ENCODE data around the gene PADI1.

- TF ChIP-seq CTCF (conservative IDR thresholded peaks at IDR 0.05; ENCODE audit: low read length): no peak
- no peak for TF ChIP-seq EZH2phosphoT487 (IDR thresholded peaks at IDR 0.05; ENCODE audit: borderline replicate concordance, low read depth, low read length)
These were observed 38.3 kb downstream of the PADI1 start for GRCh38 chr1:17243274-17243673.
